ENCODE results near the gene RABGAP1L.

RABGAP1L gene

GRCh38 chr1:174963529-174964125 is 804.3 kb downstream of the RABGAP1L start:
- no peak overlapping the region for H3K4me3 ChIP-seq (ENCODE audit: low read length in 2 of 2)
- no peak overlapping the region for H3K9ac ChIP-seq (ENCODE audit: low read depth, low read length, poor library complexity)
- no peaks in the 10 kb centered on the region for H3K36me3 ChIP-seq (replicated peaks in 1 of 2; ENCODE audit: control insufficient read depth in 2 of 2, insufficient read depth in 2 of 2, low read length in 2 of 2)
- H2AK5ac ChIP-seq (ENCODE audit: low read depth, low read length): no peak overlapping the region
- no peak overlapping the region for H2BK120ac ChIP-seq (ENCODE audit: low read depth, low read length)
- H3K18ac ChIP-seq (ENCODE audit: low read length): no peak overlapping the region
- WGBS, 2 donors (ENCODE audit: extremely low coverage in 2 of 2, insufficient read length in 2 of 2, insufficient replicate concordance in 1 of 2): no CpG with 5 or more reads among the region's 2 CpGs
- H3K4me1 ChIP-seq (ENCODE audit: control insufficient read depth in 2 of 2, insufficient read depth in 1 of 2, low read depth in 1 of 2, low read length in 2 of 2): peaks cover 0 to 4% of the 10 kb centered on the region in 2 donors
- no peak overlapping the region for H2BK15ac ChIP-seq (ENCODE audit: low read length)
- no peaks in the 10 kb centered on the region for H3K27me3 ChIP-seq (ENCODE audit: control insufficient read depth in 3 of 3, insufficient read depth in 3 of 3, low read depth in 1 of 3, low read length in 3 of 3)
- no peak overlapping the region for H3K4ac ChIP-seq (ENCODE audit: low read length)
- no peak overlapping the region for H4K8ac ChIP-seq (ENCODE audit: low read depth, low read length)
- no peaks in the 10 kb centered on the region for H3K79me1 ChIP-seq (ENCODE audit: low read depth, low read length)
- H2BK12ac ChIP-seq (ENCODE audit: low read length): no peak overlapping the region
- no peak for DNase-seq (ENCODE audit: low spot score)
- H3K14ac ChIP-seq (ENCODE audit: low read length): no peak overlapping the region
- no peak overlapping the region for H3K27ac ChIP-seq (replicated peaks; ENCODE audit: low read length)
- H3K4me2 ChIP-seq (ENCODE audit: insufficient read depth, low read length, poor library complexity, severe bottlenecking): no peak overlapping the region
- no peak overlapping the region for H2AFZ ChIP-seq (ENCODE audit: low read length)
- H2BK5ac ChIP-seq (ENCODE audit: low read length): no peak overlapping the region
- no peak overlapping the region for H4K91ac ChIP-seq (ENCODE audit: low read depth, low read length, poor library complexity)
- no peaks in the 10 kb centered on the region for H3K9me3 ChIP-seq (replicated peaks in 1 of 2; ENCODE audit: control insufficient read depth in 2 of 2, insufficient read depth in 1 of 2, low read depth in 1 of 2, low read length in 2 of 2)
- H3K23ac ChIP-seq (ENCODE audit: low read depth, low read length, poor library complexity): no peak overlapping the region

GRCh38 chr1:174964261-174964971 is 805.1 kb downstream of the RABGAP1L start:
- H3K4ac ChIP-seq (ENCODE audit: low read length): no peak overlapping the region

DNA sequence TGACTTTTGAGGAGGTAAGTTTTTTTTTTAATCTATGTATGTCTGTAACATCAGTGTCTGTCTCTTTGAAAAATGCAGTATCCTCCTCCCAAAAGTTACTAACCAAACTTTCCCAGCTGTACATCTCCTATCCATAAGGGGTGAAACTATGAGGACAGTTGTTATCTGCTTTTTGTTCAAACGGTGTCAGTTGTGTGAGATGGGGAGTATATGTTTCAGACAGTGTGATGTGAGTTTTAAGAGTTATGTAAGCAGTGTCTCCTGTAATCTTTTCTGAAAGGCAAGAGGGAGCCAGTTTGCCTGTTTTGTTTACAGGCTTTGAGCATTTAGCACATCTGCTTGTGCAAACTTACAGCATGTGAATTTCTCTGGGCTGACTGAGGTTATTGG is 805.6 kb downstream of the RABGAP1L start:
- H3K4me3 ChIP-seq (ENCODE audit: low read length in 2 of 2): no peak overlapping the region

More at GRCh38 chr1:174964261-174964971, 805.1 kb downstream of the RABGAP1L start:
- Histone ChIP-seq H3K4me1 (ENCODE audit: control insufficient read depth in 2 of 2, insufficient read depth in 1 of 2, low read depth in 1 of 2, low read length in 2 of 2) (peaks cover 2 to 4% of the 10 kb centered on the region in 2 donors), H2AFZ (ENCODE audit: low read length) (no peak overlapping the region), H4K8ac (ENCODE audit: low read depth, low read length) (no peak overlapping the region), H3K4me3 (ENCODE audit: low read length in 2 of 2) (no peak overlapping the region), H3K27ac (replicated peaks; ENCODE audit: low read length) (no peak overlapping the region), H2BK12ac (ENCODE audit: low read length) (no peak overlapping the region), H2BK120ac (ENCODE audit: low read depth, low read length) (no peak overlapping the region), H3K79me1 (ENCODE audit: low read depth, low read length) (no peaks in the 10 kb centered on the region), H3K9me3 (replicated peaks in 1 of 2; ENCODE audit: control insufficient read depth in 2 of 2, insufficient read depth in 1 of 2, low read depth in 1 of 2, low read length in 2 of 2) (no peaks in the 10 kb centered on the region), H3K23ac (ENCODE audit: low read depth, low read length, poor library complexity) (no peak overlapping the region), H4K91ac (ENCODE audit: low read depth, low read length, poor library complexity) (no peak overlapping the region), H3K36me3 (replicated peaks in 1 of 2; ENCODE audit: control insufficient read depth in 2 of 2, insufficient read depth in 2 of 2, low read length in 2 of 2) (no peaks in the 10 kb centered on the region), H3K4me2 (ENCODE audit: insufficient read depth, low read length, poor library complexity, severe bottlenecking) (no peak overlapping the region), H3K27me3 (ENCODE audit: control insufficient read depth in 3 of 3, insufficient read depth in 3 of 3, low read depth in 1 of 3, low read length in 3 of 3) (no peaks in the 10 kb centered on the region), H2AK5ac (ENCODE audit: low read depth, low read length) (no peak overlapping the region), H3K14ac (ENCODE audit: low read length) (no peak overlapping the region), H2BK5ac (ENCODE audit: low read length) (no peak overlapping the region), H2BK15ac (ENCODE audit: low read length) (no peak overlapping the region), H3K9ac (ENCODE audit: low read depth, low read length, poor library complexity) (no peak overlapping the region), H3K18ac (ENCODE audit: low read length) (no peak overlapping the region)
- DNase-seq (ENCODE audit: low spot score): no peak
- no CpG with 5 or more reads among the region's 6 CpGs for WGBS, 2 donors (ENCODE audit: extremely low coverage in 2 of 2, insufficient read length in 2 of 2, insufficient replicate concordance in 1 of 2)

GRCh38 chr1:174965362-174966007 is 806.2 kb downstream of the RABGAP1L start:
- H2AFZ ChIP-seq (ENCODE audit: low read length): no peak overlapping the region
- no peaks in the 10 kb centered on the region for H3K79me1 ChIP-seq (ENCODE audit: low read depth, low read length)
- H3K4ac ChIP-seq (ENCODE audit: low read length): no peak overlapping the region
- no peak overlapping the region for H2BK12ac ChIP-seq (ENCODE audit: low read length)
- no peak overlapping the region for H2BK120ac ChIP-seq (ENCODE audit: low read depth, low read length)
- H3K14ac ChIP-seq (ENCODE audit: low read length): no peak overlapping the region
- no peak overlapping the region for H2BK5ac ChIP-seq (ENCODE audit: low read length)
- H3K4me2 ChIP-seq (ENCODE audit: insufficient read depth, low read length, poor library complexity, severe bottlenecking): no peak overlapping the region
- WGBS, 2 donors (ENCODE audit: extremely low coverage in 2 of 2, insufficient read length in 2 of 2, insufficient replicate concordance in 1 of 2): no CpG with 5 or more reads among the region's 3 CpGs
- H3K4me3 ChIP-seq (ENCODE audit: low read length in 2 of 2): no peak overlapping the region
- no peak for DNase-seq (ENCODE audit: low spot score)
- H3K9ac ChIP-seq (ENCODE audit: low read depth, low read length, poor library complexity): no peak overlapping the region
- H3K36me3 ChIP-seq (replicated peaks in 1 of 2; ENCODE audit: control insufficient read depth in 2 of 2, insufficient read depth in 2 of 2, low read length in 2 of 2): no peaks in the 10 kb centered on the region
- no peak overlapping the region for H3K23ac ChIP-seq (ENCODE audit: low read depth, low read length, poor library complexity)
- no peak overlapping the region for H2AK5ac ChIP-seq (ENCODE audit: low read depth, low read length)
- no peak overlapping the region for H3K27ac ChIP-seq (replicated peaks; ENCODE audit: low read length)
- no peaks in the 10 kb centered on the region for H3K9me3 ChIP-seq (replicated peaks in 1 of 2; ENCODE audit: control insufficient read depth in 2 of 2, insufficient read depth in 1 of 2, low read depth in 1 of 2, low read length in 2 of 2)
- H4K91ac ChIP-seq (ENCODE audit: low read depth, low read length, poor library complexity): no peak overlapping the region
- H3K18ac ChIP-seq (ENCODE audit: low read length): no peak overlapping the region
- H2BK15ac ChIP-seq (ENCODE audit: low read length): no peak overlapping the region
- H3K27me3 ChIP-seq (ENCODE audit: control insufficient read depth in 3 of 3, insufficient read depth in 3 of 3, low read depth in 1 of 3, low read length in 3 of 3): no peaks in the 10 kb centered on the region
- peaks cover 2 to 4% of the 10 kb centered on the region in 2 donors for H3K4me1 ChIP-seq (ENCODE audit: control insufficient read depth in 2 of 2, insufficient read depth in 1 of 2, low read depth in 1 of 2, low read length in 2 of 2)
- H4K8ac ChIP-seq (ENCODE audit: low read depth, low read length): no peak overlapping the region

More for the DNA sequence above, 805.6 kb downstream of the RABGAP1L start:
- no peak overlapping the region for H2BK5ac ChIP-seq (ENCODE audit: low read length)
- no peak overlapping the region for H3K27ac ChIP-seq (replicated peaks; ENCODE audit: low read length)
- no peak for DNase-seq (ENCODE audit: low spot score)
- no peak overlapping the region for H2BK120ac ChIP-seq (ENCODE audit: low read depth, low read length)
- no peak overlapping the region for H4K8ac ChIP-seq (ENCODE audit: low read depth, low read length)
- H3K14ac ChIP-seq (ENCODE audit: low read length): no peak overlapping the region
- H2BK15ac ChIP-seq (ENCODE audit: low read length): no peak overlapping the region
- no peak overlapping the region for H3K4me2 ChIP-seq (ENCODE audit: insufficient read depth, low read length, poor library complexity, severe bottlenecking)
- H3K27me3 ChIP-seq (ENCODE audit: control insufficient read depth in 3 of 3, insufficient read depth in 3 of 3, low read depth in 1 of 3, low read length in 3 of 3): no peaks in the 10 kb centered on the region
- H3K18ac ChIP-seq (ENCODE audit: low read length): no peak overlapping the region
- H3K4ac ChIP-seq (ENCODE audit: low read length): no peak overlapping the region
- peaks cover 2 to 4% of the 10 kb centered on the region in 2 donors for H3K4me1 ChIP-seq (ENCODE audit: control insufficient read depth in 2 of 2, insufficient read depth in 1 of 2, low read depth in 1 of 2, low read length in 2 of 2)
- H4K91ac ChIP-seq (ENCODE audit: low read depth, low read length, poor library complexity): no peak overlapping the region
- H2AFZ ChIP-seq (ENCODE audit: low read length): no peak overlapping the region
- H2AK5ac ChIP-seq (ENCODE audit: low read depth, low read length): no peak overlapping the region
- no peak overlapping the region for H3K23ac ChIP-seq (ENCODE audit: low read depth, low read length, poor library complexity)
- no peaks in the 10 kb centered on the region for H3K9me3 ChIP-seq (replicated peaks in 1 of 2; ENCODE audit: control insufficient read depth in 2 of 2, insufficient read depth in 1 of 2, low read depth in 1 of 2, low read length in 2 of 2)
- H3K36me3 ChIP-seq (replicated peaks in 1 of 2; ENCODE audit: control insufficient read depth in 2 of 2, insufficient read depth in 2 of 2, low read length in 2 of 2): no peaks in the 10 kb centered on the region
- no peaks in the 10 kb centered on the region for H3K79me1 ChIP-seq (ENCODE audit: low read depth, low read length)
- H3K9ac ChIP-seq (ENCODE audit: low read depth, low read length, poor library complexity): no peak overlapping the region
- no CpG with 5 or more reads among the region's 1 CpG for WGBS, 2 donors (ENCODE audit: extremely low coverage in 2 of 2, insufficient read length in 2 of 2, insufficient replicate concordance in 1 of 2)
- H2BK12ac ChIP-seq (ENCODE audit: low read length): no peak overlapping the region

Measured in neuronal stem cell (in vitro differentiated cells).